ENCODE results near the gene CLDN1.

The CLDN1 gene

GRCh38 chr3:190360228-190360627 is 38.0 kb upstream of the CLDN1 start:
- Histone ChIP-seq H3K27ac (replicated peaks; ENCODE audit: low read length) (no peak overlapping the region), H3K18ac (ENCODE audit: low read length) (no peak overlapping the region), H3K23ac (ENCODE audit: low read depth, low read length, poor library complexity) (no peak overlapping the region), H3K4me3 (ENCODE audit: low read length in 2 of 2) (no peak overlapping the region), H3K9me3 (replicated peaks in 1 of 2; ENCODE audit: control insufficient read depth in 2 of 2, insufficient read depth in 1 of 2, low read depth in 1 of 2, low read length in 2 of 2) (no peaks in the 10 kb centered on the region), H2AK5ac (ENCODE audit: low read depth, low read length) (no peak overlapping the region), H3K4me2 (ENCODE audit: insufficient read depth, low read length, poor library complexity, severe bottlenecking) (no peak overlapping the region), H2BK120ac (ENCODE audit: low read depth, low read length) (no peak overlapping the region), H3K14ac (ENCODE audit: low read length) (no peak overlapping the region), H3K36me3 (replicated peaks in 1 of 2; ENCODE audit: control insufficient read depth in 2 of 2, insufficient read depth in 2 of 2, low read length in 2 of 2) (no peaks in the 10 kb centered on the region), H3K27me3 (ENCODE audit: control insufficient read depth in 3 of 3, insufficient read depth in 3 of 3, low read depth in 1 of 3, low read length in 3 of 3) (no peaks in the 10 kb centered on the region), H2AFZ (ENCODE audit: low read length) (no peak overlapping the region), H2BK15ac (ENCODE audit: low read length) (no peak overlapping the region), H2BK12ac (ENCODE audit: low read length) (no peak overlapping the region), H4K91ac (ENCODE audit: low read depth, low read length, poor library complexity) (no peak overlapping the region), H3K79me1 (ENCODE audit: low read depth, low read length) (no peaks in the 10 kb centered on the region), H3K4ac (ENCODE audit: low read length) (no peak overlapping the region), H2BK5ac (ENCODE audit: low read length) (no peak overlapping the region), H3K4me1 (ENCODE audit: control insufficient read depth in 2 of 2, insufficient read depth in 1 of 2, low read depth in 1 of 2, low read length in 2 of 2) (peaks cover 0 to 2% of the 10 kb centered on the region in 2 donors), H3K9ac (ENCODE audit: low read depth, low read length, poor library complexity) (no peak overlapping the region), H4K8ac (ENCODE audit: low read depth, low read length) (no peak overlapping the region)
- no peak for DNase-seq (ENCODE audit: low spot score)
- WGBS, 2 donors (ENCODE audit: extremely low coverage in 2 of 2, insufficient read length in 2 of 2, insufficient replicate concordance in 1 of 2), result no CpG with 5 or more reads among the region's 2 CpGs

- Histone ChIP-seq H4K8ac (ENCODE audit: low read depth, low read length) (no peak overlapping the region), H3K18ac (ENCODE audit: low read length) (no peak overlapping the region), H2AFZ (ENCODE audit: low read length) (no peak overlapping the region), H2BK12ac (ENCODE audit: low read length) (no peak overlapping the region), H3K79me1 (ENCODE audit: low read depth, low read length) (no peaks in the 10 kb centered on the region), H3K4ac (ENCODE audit: low read length) (no peak overlapping the region), H3K27me3 (ENCODE audit: control insufficient read depth in 3 of 3, insufficient read depth in 3 of 3, low read depth in 1 of 3, low read length in 3 of 3) (no peaks in the 10 kb centered on the region), H3K23ac (ENCODE audit: low read depth, low read length, poor library complexity) (no peak overlapping the region), H3K4me2 (ENCODE audit: insufficient read depth, low read length, poor library complexity, severe bottlenecking) (no peak overlapping the region), H2BK15ac (ENCODE audit: low read length) (no peak overlapping the region), H3K27ac (replicated peaks; ENCODE audit: low read length) (no peak overlapping the region), H3K36me3 (replicated peaks in 1 of 2; ENCODE audit: control insufficient read depth in 2 of 2, insufficient read depth in 2 of 2, low read length in 2 of 2) (no peaks in the 10 kb centered on the region), H3K14ac (ENCODE audit: low read length) (no peak overlapping the region), H3K9me3 (replicated peaks in 1 of 2; ENCODE audit: control insufficient read depth in 2 of 2, insufficient read depth in 1 of 2, low read depth in 1 of 2, low read length in 2 of 2) (no peaks in the 10 kb centered on the region), H3K9ac (ENCODE audit: low read depth, low read length, poor library complexity) (no peak overlapping the region), H2BK120ac (ENCODE audit: low read depth, low read length) (no peak overlapping the region), H3K4me1 (ENCODE audit: control insufficient read depth in 2 of 2, insufficient read depth in 1 of 2, low read depth in 1 of 2, low read length in 2 of 2) (peaks cover 0 to 2% of the 10 kb centered on the region in 2 donors), H4K91ac (ENCODE audit: low read depth, low read length, poor library complexity) (no peak overlapping the region), H3K4me3 (ENCODE audit: low read length in 2 of 2) (no peak overlapping the region), H2BK5ac (ENCODE audit: low read length) (no peak overlapping the region), H2AK5ac (ENCODE audit: low read depth, low read length) (no peak overlapping the region)
- no peak for DNase-seq (ENCODE audit: low spot score)
- no CpG with 5 or more reads among the region's 2 CpGs for WGBS, 2 donors (ENCODE audit: extremely low coverage in 2 of 2, insufficient read length in 2 of 2, insufficient replicate concordance in 1 of 2)
Measured at GRCh38 chr3:190359813-190360212, 37.6 kb upstream of the CLDN1 start.

- Histone ChIP-seq H3K18ac (ENCODE audit: low read length) (no peak overlapping the region), H3K4me2 (ENCODE audit: insufficient read depth, low read length, poor library complexity, severe bottlenecking) (no peak overlapping the region), H3K4me3 (ENCODE audit: low read length in 2 of 2) (no peak overlapping the region), H2BK5ac (ENCODE audit: low read length) (no peak overlapping the region), H3K27ac (replicated peaks; ENCODE audit: low read length) (no peak overlapping the region), H2AK5ac (ENCODE audit: low read depth, low read length) (no peak overlapping the region), H4K91ac (ENCODE audit: low read depth, low read length, poor library complexity) (no peak overlapping the region), H3K27me3 (ENCODE audit: control insufficient read depth in 3 of 3, insufficient read depth in 3 of 3, low read depth in 1 of 3, low read length in 3 of 3) (no peaks in the 10 kb centered on the region), H3K14ac (ENCODE audit: low read length) (no peak overlapping the region), H4K8ac (ENCODE audit: low read depth, low read length) (no peak overlapping the region), H2BK15ac (ENCODE audit: low read length) (no peak overlapping the region), H3K9ac (ENCODE audit: low read depth, low read length, poor library complexity) (no peak overlapping the region), H3K23ac (ENCODE audit: low read depth, low read length, poor library complexity) (no peak overlapping the region), H2BK12ac (ENCODE audit: low read length) (no peak overlapping the region), H3K4ac (ENCODE audit: low read length) (no peak overlapping the region), H3K9me3 (replicated peaks in 1 of 2; ENCODE audit: control insufficient read depth in 2 of 2, insufficient read depth in 1 of 2, low read depth in 1 of 2, low read length in 2 of 2) (no peaks in the 10 kb centered on the region), H3K4me1 (ENCODE audit: control insufficient read depth in 2 of 2, insufficient read depth in 1 of 2, low read depth in 1 of 2, low read length in 2 of 2) (peaks cover 0 to 2% of the 10 kb centered on the region in 2 donors), H2AFZ (ENCODE audit: low read length) (no peak overlapping the region), H3K79me1 (ENCODE audit: low read depth, low read length) (no peaks in the 10 kb centered on the region), H3K36me3 (replicated peaks in 1 of 2; ENCODE audit: control insufficient read depth in 2 of 2, insufficient read depth in 2 of 2, low read length in 2 of 2) (no peaks in the 10 kb centered on the region), H2BK120ac (ENCODE audit: low read depth, low read length) (no peak overlapping the region)
- DNase-seq (ENCODE audit: low spot score), result no peak
- WGBS, 2 donors (ENCODE audit: extremely low coverage in 2 of 2, insufficient read length in 2 of 2, insufficient replicate concordance in 1 of 2), result no CpG with 5 or more reads among the region's 2 CpGs
Measured at GRCh38 chr3:190357468-190357867, 35.2 kb upstream of the CLDN1 start.

GRCh38 chr3:190356246-190356645 is 34.0 kb upstream of the CLDN1 start:
- Histone ChIP-seq H3K4me3 (ENCODE audit: low read length in 2 of 2) (no peak overlapping the region), H2BK120ac (ENCODE audit: low read depth, low read length) (no peak overlapping the region), H3K36me3 (replicated peaks in 1 of 2; ENCODE audit: control insufficient read depth in 2 of 2, insufficient read depth in 2 of 2, low read length in 2 of 2) (no peaks in the 10 kb centered on the region), H2BK15ac (ENCODE audit: low read length) (no peak overlapping the region), H3K4ac (ENCODE audit: low read length) (no peak overlapping the region), H2BK5ac (ENCODE audit: low read length) (no peak overlapping the region), H3K23ac (ENCODE audit: low read depth, low read length, poor library complexity) (no peak overlapping the region), H4K91ac (ENCODE audit: low read depth, low read length, poor library complexity) (no peak overlapping the region), H3K27me3 (ENCODE audit: control insufficient read depth in 3 of 3, insufficient read depth in 3 of 3, low read depth in 1 of 3, low read length in 3 of 3) (no peaks in the 10 kb centered on the region), H3K9ac (ENCODE audit: low read depth, low read length, poor library complexity) (no peak overlapping the region), H2AK5ac (ENCODE audit: low read depth, low read length) (no peak overlapping the region), H4K8ac (ENCODE audit: low read depth, low read length) (no peak overlapping the region), H3K18ac (ENCODE audit: low read length) (no peak overlapping the region), H3K27ac (replicated peaks; ENCODE audit: low read length) (no peak overlapping the region), H3K14ac (ENCODE audit: low read length) (no peak overlapping the region), H2AFZ (ENCODE audit: low read length) (no peak overlapping the region), H2BK12ac (ENCODE audit: low read length) (no peak overlapping the region), H3K79me1 (ENCODE audit: low read depth, low read length) (no peaks in the 10 kb centered on the region), H3K9me3 (replicated peaks in 1 of 2; ENCODE audit: control insufficient read depth in 2 of 2, insufficient read depth in 1 of 2, low read depth in 1 of 2, low read length in 2 of 2) (no peaks in the 10 kb centered on the region), H3K4me2 (ENCODE audit: insufficient read depth, low read length, poor library complexity, severe bottlenecking) (no peak overlapping the region), H3K4me1 (ENCODE audit: control insufficient read depth in 2 of 2, insufficient read depth in 1 of 2, low read depth in 1 of 2, low read length in 2 of 2) (no peaks in the 10 kb centered on the region)
- DNase-seq (ENCODE audit: low spot score), result no peak
